Amniotic stem cell (primary cell): ENCODE results near the gene PNMA6E.

Experiments
- DNase-seq: peaks from one replicate; lab custom pipeline; 2025; lab: John Stamatoyannopoulos, UW

The PNMA6E gene

DNA sequence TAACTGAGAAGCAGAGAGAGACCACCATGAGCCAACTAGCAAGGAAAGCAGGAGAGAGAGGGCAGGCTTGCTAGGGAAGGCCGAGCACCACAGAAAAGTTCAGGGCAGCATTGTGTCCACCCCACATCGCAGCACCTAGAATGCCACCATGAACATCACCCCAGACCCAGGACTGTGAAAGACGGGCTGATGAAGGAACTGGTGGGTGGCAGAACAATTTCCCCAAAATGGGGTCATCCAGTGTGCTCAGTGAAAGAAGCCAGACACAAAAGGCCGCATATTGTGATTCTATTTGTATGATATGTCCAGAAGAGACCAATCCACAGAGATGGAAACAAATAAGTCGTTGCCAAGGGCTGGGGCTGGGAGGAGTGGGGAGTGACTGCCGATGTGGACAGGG lies 16.8 kb downstream of the PNMA6E start:
- no peak for DNase-seq

DNA sequence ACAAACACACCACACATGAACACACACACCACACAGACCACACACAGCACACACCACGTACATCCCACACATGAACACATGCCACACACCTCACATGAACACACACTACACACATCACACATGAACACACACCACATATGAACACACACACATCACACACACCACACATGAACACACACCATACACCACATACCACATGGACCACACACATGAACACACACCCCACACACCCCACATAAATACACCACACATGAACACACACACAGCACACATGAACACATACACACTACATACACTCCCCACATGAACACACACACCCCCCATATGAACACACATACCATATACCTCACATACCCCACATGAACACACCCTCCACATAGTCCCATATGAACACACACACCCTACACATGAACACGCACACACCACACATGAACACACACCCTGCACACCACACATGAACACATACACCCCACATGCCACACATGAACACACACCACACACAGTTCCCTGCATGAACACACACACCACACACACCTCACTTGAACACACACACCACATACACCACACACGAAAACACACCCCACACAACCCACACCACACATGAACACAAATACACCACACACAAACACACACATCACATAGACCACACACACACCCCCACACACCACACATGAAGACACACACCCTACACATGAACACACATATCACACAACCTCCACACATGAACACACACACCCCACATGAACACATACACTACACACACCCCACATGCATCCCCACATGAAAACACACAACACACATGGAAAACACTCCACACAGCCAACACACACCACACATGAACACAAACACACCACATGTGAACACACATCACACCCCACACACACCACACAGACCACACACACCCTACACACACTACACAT lies 18.3 kb downstream of the PNMA6E start:
- DNase-seq, result no peak

DNA sequence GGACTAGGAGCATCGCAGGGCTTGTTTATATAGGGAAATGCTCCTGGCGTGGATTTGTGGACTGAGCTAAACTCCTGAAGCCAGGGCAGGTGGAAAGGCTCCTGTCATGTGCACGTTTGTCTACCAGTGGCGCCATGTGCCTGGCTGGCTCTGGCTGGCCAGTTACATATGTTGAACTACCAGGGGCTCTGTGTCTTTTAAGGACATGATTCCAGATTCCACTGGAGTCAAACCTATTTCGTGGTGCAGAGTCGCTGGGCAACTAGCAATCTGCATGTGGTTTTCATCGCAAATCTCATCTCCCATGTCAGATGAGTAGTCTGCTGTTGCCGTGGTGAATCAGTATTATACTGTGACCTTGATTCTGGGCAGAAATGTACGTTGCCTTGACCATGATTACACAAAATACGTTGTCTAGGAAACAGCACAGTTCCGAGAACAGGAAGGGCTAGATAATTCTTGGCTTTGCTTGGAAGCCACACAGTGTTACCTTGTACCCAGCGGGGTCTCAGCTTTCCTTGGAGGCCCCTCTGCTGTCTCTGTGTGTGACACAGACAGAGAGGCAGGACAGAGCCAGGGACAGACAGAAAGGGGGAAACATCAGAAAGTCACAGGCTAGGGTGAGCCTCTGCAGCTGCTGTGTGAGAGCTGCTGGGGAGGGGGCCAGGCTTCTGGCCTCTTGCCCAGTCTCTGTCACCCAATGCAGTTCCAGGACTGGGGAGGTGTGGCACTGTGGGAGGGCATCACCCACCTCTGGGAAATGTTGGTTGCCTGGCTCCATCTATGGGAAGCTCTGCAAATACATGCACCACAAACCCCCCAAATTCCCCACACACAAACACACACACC lies 19.2 kb downstream of the PNMA6E start:
- DNase-seq, result peak; percentile 50

DNA sequence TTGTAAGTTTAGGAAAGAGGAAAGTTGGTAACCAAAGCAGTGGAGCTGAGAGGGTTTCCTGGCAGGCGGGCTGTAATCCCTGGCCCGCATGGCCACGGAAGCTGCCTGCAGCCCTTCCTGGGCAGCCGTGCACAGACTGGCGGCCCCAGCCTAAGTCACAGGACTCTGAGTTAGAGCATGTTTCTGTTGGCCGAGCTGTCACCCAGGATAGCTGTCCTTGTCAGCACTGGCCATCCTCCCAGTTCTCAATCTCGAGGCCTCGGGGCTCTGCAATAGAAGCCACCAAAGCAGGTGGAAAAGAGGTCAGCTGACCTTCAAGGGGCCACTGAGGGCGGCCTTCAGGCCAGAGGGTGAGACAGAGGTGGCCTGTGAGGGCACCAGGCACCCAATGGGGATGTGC lies 20.5 kb downstream of the PNMA6E start:
- no peak for DNase-seq

DNA sequence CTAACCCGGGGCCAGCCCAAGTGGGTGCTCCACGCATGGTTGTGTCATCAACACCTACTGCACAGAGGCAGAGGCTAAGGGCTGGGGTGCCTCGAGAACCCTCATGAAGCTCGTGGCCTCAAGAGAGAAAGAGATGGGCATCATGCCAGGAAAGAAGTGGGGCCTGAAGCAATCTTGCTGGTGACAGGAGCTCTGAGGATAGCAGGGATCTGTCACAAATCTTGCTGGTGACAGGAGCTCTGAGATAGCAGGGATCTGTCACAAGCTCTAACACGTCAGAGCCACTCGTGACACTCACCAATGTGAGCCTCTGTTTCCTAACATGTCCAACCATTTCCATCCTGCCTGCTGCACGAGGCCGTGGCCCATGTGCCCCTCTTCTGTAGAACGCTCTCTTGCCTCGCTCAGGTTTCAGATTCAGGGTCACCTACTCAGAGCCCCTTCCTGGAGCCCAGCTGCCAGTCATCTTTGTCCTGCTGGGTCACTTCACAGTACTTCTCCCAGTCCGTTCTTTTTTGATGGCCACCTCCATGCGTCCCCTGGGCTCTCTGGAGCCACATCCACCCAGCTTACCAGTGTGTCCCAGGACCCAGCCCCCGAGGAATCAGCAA lies 21.1 kb downstream of the PNMA6E start:
- no peak for DNase-seq

DNA sequence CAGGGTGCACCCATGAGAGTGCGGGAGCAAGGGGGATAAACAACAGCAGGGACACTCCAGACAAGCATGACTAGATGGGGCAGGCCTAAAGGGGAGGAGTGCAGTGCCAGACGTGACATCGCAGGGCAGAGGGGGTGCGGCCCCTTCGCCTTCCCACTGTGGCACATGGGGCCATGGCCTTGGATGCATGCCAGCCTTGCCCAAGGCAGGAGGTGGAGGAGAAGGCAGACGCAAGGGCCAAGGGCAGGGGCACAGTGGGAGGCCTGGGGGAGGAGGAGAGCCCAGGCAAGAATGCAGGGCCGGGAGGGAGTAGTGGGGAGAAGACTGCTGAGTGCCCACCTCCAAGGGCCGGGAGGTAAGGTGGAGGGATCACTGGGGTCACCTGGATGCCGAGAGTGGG lies 21.6 kb downstream of the PNMA6E start:
- DNase-seq, result no peak

DNA sequence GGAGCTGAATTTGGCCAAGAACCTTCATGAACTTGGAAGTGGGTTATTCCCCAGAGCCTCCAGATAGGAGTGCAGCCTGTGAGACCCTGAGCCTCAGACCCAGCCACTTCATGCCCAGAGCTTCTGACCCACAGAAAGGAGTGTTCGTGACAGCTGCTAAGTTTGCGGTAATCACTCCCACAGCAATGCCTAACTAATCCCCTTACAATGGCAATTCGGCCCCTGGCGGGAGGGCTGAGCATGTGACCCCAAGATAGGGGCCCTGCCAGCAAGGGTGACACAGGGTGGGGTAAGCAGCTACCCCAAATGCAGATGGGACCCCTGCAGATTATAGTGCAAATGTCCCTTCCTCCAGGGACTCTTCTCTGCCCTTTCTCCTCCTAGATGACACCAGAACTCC lies 22.5 kb downstream of the PNMA6E start:
- DNase-seq, result no peak

DNA sequence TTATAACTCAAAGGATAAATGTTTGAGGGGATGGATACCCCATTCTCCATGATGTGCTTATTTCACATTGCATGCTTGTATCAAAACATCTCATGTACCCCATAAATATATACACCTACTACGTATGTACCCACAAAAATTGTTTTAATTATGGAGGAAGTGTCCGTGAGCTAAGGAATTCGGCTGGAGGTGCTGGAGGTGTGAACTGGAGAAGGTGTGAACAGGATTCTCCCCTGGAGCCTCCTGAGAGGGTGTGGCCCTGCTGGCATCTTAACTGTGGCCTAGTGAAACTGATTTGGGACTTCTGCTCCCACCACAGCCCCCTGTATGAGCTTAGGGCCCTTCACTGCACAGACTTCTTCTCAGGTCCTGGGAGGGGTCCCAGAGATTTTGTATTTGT lies 23.4 kb downstream of the PNMA6E start:
- no peak for DNase-seq

DNA sequence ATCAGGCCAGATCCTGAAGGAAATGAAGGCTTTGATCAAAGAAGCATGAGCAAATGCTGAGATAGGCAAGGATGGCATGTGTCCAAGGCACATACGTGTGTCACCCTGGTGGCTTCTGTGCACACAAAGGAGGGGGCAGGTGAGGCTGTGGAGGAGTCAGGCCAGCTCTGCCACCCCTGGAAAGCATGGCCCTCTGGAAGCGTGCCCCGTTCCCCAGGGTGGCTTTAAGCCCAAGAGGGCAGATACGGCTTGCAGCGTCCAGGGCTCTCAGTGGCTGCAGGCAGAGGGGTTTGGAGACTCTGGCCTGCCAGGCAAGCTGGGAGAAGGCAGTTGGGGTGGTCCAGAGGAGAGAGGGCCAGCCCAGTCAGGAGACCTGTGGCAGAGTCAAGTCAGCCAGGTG lies 25.6 kb downstream of the PNMA6E start:
- DNase-seq, result no peak

DNA sequence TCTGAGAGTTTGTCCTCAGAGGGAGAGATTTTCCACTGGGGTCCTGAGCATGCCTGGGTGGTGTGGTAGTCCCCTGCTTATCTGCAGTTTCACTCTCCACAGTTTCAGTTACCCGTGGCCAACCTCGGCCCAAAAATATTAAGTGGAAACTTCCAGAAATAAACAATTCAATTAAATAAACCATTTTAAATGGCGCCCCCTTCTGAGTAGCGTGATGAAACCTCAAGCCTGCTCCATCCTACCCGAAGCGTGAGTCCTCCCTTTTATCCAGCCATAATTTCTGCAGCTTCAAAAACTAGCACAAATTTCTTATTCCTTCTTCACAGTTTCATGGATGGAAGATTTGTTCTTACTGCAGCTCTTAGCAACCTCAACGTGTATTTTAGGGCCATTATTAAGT lies 26.7 kb downstream of the PNMA6E start:
- DNase-seq, result no peak

DNA sequence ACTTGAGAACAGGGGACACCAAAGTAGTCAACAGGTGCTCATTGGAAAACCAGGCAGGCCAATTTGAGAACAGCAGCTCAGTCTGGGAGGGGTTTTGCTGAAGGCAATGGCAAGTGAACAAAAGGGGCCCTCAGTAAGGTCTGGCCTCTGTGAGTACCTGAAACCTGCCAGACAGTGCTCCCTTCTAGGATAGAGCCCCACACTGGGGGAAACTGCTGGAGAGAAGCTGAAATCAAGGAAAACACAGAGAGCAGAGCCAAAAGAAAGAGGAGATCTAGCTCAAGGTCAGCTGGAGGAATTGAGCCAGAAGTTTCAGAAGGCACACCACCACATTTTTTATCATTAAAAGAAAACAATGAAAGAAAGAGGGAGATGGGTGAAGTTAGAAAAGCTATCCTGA lies 28.2 kb downstream of the PNMA6E start:
- no peak for DNase-seq

DNA sequence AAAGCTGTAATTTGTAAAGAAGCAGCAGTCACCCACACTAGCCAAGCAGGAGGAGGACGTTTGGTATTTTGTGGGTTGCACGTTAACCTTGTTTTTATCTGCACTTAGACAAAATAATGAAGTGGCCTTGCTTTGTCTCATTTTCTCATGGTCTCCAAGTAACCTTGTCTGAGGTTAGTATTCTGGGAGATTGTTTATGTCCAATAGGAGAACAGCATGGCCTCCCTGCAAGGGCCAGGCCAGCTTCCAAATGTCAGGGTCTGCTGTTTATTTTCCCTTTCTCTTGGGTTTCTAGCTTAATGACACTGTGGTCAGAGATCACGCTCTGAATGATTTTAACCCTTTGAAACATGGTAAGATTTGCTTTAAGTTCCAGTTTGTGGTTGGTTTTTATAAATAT lies 29.9 kb downstream of the PNMA6E start:
- no peak for DNase-seq

DNA sequence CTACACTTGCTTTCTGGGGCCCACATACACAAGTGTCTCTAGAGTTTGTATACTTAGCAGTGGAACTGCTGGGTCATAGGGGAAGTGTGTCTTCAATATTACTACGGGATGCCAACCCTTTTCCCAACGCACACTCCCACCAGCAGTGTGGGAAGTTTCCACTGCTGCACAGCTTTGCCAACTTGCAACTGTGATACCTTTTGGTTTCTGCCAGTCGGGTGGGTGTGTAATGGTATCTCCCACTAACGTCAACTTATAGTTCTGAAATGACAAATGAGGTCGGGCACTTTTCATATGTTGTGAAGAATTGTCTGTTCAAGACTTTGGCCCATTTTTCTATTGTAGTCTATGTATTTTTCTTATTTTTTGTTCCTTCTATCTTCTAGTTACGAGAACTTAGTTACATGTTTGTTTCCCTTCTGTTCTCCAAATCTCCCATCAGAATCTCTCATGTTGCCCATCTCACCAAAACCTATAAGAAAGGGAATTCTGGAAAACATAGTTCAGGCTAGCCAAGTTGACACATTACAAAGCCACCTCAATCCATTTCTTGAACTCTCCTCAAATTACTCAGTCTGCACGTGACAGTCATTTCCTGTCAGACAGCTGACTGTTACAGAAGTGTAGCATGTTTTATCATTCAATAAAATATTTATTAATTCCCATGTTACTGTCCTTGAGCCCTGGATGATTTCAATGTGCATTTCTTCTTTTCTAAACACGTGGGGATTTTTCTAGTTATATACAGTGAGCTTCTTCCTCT lies 30.7 kb downstream of the PNMA6E start:
- no peak for DNase-seq

DNA sequence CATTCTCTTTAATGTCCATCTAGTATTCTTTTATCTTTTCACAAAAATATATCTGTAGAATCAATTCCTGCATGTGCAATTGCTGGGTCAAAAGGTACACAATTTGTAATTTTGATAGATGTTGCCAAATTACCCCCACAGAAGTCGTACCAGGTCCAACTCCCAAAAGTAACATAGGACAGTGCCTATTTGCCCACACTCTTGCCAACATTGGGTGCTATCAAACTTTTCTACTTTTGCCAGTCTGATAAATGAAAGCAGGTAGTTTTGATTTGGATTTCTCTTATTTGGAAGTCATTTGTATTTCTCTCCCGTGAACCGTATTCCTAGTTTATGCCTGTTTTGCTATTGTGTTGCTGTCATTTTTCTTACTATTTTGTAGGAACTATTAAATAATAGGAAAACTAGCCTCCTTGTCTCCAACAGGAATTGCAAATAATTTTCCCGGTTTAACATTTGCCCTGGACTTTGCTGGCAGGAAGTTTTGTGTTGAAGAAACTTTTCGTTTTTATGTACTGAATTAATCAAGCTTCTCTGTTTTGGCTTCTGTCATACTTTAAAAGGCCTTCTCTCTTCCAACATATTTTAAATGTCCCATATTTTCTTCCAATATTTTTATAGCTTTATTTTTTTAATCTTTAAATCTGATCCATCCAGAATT lies 34.1 kb downstream of the PNMA6E start:
- no peak for DNase-seq

DNA sequence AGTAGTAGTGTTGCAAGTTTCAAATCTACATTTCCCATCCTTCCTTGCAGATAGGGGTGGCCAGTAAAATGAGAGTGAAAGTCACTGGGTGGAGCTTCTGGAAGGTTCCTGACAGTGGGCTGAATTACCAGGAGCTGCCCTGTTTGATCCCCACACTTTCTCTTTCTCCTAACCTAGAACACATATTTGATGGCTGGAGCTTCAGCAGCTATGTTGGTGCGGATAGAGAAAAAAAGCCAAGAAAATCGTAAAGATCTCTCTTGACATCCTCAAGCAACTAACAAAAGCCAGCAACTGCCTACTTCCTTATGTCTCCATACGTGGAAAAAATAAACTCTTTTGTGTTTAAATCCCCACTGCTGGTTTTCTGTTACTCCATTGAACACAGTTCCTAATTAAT lies 35.0 kb downstream of the PNMA6E start:
- no peak for DNase-seq

DNA sequence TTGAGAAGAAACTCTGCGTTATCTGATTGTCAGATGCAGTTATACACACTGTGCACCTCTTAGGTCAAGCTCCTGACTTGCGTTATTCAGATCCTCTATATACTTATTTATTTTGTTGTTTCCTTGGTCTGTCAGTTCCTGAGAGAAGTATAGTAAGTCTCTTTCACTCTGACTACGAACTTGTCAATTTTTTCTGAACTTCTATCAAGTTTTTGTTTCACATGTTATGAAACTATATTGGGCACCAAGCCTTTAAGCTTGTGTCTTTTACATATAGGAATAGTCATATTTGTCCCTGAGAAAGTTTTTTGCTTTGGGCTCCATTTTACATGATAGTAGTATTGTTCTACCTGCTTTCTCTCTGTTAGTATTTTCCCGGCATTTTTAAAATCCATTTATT lies 35.5 kb downstream of the PNMA6E start:
- DNase-seq, result no peak

DNA sequence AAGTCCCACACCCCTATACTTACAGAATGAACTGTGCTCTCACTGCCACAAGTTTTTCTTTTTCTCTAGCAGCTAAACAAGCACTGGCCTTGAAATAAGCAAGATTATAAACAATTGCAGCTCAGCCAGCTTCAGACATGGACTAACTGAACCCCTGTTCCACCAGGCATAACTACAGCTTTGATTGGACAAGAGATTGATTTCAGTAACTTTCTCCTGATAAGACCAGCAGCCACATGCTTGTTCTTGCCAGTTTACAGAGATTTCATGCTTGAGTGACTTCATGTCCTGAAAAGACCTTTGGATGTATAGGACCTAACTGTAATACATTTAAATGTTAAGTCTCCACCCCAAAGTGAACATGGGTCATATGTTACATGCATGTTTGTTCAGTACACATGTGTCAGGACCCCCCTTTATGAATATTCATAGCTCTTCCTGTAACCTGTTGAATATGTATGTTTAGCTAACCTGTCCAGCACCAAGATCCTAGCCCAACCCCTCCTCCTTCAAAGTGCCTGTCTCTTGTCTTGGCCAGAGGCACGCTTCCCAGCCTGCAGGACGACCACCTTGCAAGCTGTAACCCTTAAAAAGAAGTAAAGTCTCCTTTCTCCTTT lies 39.3 kb downstream of the PNMA6E start:
- no peak for DNase-seq

DNA sequence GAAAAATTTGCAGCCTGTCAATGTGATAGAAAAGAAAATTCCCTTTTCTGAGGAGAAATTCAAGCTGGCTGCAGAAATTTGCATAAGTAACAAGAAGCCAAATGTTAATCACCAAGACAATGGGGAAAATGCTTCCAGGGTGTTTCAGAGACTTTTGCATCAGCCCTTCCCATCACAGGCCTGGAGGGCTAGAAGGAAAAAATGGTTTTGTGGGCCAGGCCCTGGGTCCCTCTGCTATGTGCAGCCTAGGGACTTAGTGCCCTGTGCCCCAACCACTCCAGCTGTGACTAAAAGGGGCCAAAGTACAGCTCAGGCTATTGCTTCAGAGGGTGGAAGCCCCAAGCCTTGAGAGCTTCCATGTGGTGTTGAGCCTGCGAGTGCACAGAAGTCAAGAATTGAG lies 43.3 kb downstream of the PNMA6E start:
- no peak for DNase-seq

DNA sequence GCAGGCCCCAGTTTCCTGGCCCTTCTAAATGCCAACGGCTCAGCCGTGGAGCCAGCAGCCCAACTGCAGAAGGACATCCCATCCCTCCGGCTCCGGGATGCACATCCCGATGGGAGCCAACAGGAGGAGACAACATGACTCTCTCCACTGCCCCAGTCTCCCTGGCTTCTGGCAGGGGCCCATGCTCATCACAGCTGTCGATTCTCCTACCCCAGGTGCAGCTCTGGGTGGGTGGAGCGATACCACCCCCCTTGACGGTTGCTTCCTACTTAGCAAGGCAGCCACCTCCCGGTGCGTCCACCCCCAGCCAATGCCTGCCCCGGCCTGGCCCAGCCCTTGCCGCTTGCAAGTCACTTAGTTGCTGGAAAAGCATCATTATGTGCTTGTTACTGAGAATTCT lies 47.7 kb downstream of the PNMA6E start:
- DNase-seq, result no peak

DNA sequence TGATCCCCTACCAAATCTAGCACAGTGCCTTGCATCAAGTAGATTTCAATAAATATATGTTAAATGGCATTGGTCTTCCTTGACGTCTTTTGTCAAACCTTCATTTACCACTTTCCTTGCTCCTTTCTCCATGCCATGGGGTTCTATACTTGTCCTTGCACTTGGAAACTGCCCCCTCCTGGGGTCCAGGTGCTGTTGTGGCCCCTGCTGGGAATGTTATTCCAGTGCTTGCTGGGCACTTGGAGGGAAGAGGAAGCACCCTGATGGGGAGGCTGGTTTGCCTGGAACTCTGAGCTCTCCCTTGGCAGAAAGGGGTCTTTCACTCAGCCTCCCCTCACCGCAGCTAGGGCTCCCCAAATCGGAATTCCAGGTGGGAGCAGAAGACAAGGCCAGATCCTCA lies 48.3 kb downstream of the PNMA6E start:
- no peak for DNase-seq

DNA sequence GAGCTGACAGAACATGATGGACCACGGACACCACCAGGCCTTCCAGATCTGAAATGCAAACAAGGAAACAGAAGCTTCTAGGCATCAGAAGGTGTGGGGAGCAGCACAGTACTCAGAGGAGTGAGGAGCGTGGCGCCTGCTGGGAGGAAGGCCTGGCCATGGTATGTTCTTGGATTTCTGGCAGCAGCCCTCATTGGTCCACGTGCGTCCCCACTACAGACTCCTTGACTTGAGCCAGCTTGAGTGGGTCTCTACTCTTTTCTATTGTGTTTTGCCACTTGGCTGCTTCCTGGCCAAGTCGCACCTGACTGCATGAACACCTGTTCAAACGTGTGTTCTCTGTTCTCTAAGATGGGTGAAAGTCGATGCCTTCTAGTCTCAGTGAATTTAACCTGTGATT lies 49.2 kb downstream of the PNMA6E start:
- DNase-seq, result no peak
